ENCODE measurements around the gene POLE3.
A peak's percentile ranks its signal among the peaks of the same experiment; 100 is the strongest.

The POLE3 gene

GRCh38 chr9:113375057-113376023, 35.1 kb downstream of the POLE3 start:
- no peak for DNase-seq

DNA sequence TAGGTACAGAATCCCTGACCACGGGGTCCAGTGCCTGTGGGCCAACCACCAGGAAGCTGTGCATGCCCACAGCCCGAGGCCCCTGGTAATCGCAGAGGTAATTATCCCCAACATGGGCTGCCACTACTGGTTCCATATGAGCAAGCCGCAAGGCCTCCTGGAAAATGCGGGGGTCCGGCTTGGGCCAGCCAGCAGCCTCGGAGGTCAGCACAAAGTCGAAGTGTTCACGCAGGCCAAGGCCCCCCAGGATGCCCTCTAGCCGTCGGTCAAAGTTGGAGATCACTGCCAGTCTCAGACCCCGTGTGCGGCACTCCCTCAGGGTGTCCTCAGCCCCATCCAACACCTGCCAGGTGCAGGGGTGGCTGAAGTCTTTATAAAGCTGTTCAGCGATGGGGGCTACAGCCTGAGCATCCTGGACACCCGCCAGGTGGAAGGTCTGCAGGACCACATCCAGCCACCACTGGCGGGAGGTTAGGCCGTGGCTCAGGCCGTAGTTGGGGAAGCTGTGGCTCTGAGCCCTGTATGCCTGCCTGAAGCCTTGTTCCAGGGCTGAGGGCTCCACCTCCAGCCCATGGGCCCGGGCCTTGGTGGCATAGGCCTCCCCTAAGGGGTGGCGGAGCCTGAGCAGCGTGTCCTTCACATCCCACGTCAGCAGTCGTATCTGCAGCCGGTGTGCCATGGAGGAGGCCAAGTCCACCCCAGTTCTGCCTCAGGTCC, 36.6 kb downstream of the POLE3 start:
- no peak for DNase-seq

GRCh38 chr9:113373256-113373655, 37.2 kb downstream of the POLE3 start:
- no peak for DNase-seq

DNA sequence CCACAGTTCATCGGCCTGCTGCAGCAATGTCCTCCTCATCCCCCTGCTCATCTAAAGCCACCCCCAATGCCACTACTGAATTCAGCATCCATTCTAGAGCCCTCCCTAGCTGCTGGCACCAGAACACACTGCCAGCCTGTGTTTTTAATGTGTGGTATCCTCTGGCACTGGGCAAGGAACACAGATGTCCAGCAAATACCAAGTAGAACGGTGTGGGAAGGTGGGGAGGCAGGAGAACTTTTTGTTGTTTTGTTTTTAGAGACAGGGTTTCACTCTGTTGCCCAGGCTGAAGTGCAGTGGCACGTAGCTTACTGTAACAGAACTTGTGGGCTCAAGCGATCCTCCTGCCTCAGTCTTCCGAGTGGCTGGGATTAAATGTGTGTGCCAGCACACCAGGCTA, 38.4 kb downstream of the POLE3 start:
- no peak for DNase-seq

GRCh38 chr9:113370806-113371325, 39.6 kb downstream of the POLE3 start:
- no peak for DNase-seq

GRCh38 chr9:113369855-113370140, 40.7 kb downstream of the POLE3 start:
- no peak for DNase-seq

- DNase-seq: no peak
These were observed 41.3 kb downstream of the POLE3 start for GRCh38 chr9:113368982-113369854.

DNA sequence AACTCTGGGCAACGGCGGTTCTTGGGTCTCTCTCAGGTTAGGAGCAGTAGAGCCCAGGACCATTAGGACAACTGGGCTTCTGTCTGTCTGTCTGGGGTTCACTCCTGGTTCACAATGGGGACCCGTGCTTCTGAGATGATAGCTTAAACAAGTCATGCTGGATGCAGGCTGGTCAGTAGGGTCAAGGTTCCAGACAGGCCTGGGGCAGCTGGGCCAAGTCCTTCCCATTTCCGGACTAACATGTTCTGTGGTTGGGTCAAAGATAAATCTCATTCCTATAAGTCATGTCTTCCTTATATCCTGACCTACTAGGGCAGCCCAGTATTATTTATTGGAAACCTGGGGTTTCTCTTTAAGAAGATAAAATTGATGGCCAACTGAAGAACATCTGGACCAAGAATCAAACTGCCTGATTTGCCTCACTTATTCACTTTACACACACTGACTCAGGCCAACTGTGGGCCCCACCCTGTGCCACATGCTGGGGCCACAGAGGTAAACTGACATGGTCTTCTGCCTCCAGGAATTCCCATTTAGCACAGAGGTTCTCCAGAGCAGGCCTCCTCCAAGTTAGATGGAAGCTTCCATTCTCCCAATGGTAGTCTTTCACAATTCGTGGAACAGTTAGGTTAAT, 42.0 kb downstream of the POLE3 start:
- no peak for DNase-seq

DNA sequence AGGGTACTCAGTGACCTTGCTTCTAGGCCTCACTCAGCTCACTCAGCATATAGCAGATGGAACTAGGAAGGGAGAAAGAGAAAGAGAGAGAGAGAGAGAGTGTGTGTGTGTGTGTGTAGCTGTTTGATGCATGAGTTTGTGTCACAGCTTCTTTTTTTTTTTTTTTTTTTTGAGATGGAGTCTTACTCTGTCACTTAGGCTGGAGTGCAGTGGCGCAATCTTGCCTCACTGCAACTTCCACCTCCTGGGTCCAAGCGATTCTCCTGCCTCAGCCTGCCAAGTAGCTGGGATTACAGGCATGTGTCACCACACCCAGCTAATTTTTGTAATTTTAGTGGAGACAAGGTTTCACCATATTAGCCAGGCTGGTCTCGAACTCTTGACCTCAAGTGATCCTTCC, 44.8 kb downstream of the POLE3 start:
- peak in 1 of 2 experiments; percentile 24 for DNase-seq

GRCh38 chr9:113364951-113365350, 45.5 kb downstream of the POLE3 start:
- DNase-seq: no peak

- no peak for DNase-seq
These were observed 47.1 kb downstream of the POLE3 start for GRCh38 chr9:113363336-113363735.

- DNase-seq: no peak
These were observed 49.0 kb downstream of the POLE3 start for GRCh38 chr9:113361304-113362018.

DNA sequence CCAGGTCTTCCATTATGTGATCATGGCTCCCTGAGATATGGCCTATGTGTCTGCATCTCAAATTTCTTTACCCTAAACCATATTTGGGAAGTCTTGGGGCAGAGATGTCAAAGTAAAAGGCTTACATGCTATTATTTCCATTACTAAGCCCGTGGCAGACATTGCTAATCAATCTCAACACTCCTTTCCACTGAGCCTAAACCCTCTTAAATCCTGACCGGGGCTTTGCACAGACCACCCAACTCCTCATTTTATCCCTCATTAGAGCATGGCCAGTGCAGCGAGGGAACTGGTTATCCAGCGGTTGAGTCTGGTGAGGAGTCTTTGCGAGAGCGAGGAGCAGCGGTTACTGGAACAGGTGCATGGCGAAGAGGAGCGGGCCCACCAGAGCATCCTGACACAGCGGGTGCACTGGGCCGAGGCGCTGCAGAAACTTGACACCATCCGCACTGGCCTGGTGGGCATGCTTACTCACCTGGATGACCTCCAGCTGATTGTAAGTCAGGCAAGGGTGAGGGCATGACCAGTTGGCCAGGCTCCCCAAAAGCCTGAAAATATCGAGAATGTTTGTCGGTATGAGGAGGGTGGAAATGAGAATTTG, 50.1 kb downstream of the POLE3 start:
- DNase-seq: no peak

DNA sequence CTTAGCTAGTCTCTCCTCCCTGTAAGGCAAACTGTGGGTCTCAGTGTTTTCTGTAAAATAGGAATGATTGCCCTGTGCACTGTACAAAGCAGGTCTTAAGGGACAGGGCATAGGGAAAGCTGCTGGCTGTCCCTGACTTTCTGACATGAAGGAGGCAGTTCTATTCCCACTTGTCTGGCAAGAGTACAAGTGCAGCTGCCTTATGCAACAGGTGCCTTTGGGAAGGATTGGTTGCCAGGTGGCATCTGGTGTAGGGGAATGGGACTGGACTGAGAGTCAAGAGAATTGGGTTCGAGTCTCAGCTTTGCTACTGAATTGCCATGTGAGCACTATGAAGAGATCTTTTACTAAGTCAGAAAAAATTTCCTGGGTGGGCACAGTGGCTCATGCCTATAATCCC, 51.1 kb downstream of the POLE3 start:
- no peak for DNase-seq
